ENCODE data around the gene TBCCD1. TPM values are rescaled to one million over a fixed set of nuclear protein-coding genes. Genes with fewer than 3 reads are reported as not detected.
"Not testable (repeated sequence)": the region's sequence is repeated elsewhere in the genome, so short reads cannot be mapped to it uniquely, and the experiment has no call there.

Gene TBCCD1
- total RNA-seq, 3 donors from 2014 or later: 11.0 to 13.4 (median 12.6) TPM

GRCh38 chr3:186509423-186509822 is 57.7 kb downstream of the TBCCD1 start:
- no peaks in the 10 kb centered on the region for H3K4me1 ChIP-seq (ENCODE audit: low read depth)
- ATAC-seq (no peak), DNase-seq (no peak)
- no peaks in the 10 kb centered on the region for H3K9me3 ChIP-seq
- TF ChIP-seq CTCF (IDR thresholded peaks at IDR 0.05): no peak
- no peak overlapping the region for H3K4me3 ChIP-seq
- no peaks in the 10 kb centered on the region for H3K36me3 ChIP-seq (ENCODE audit: low read depth)
- intact Hi-C loops (cut with DNase I, micrococcal nuclease): no loop called here

- Histone ChIP-seq H3K4me1 (ENCODE audit: low read depth) (no peaks in the 10 kb centered on the region), H3K36me3 (ENCODE audit: low read depth) (no peaks in the 10 kb centered on the region), H3K9me3 (no peaks in the 10 kb centered on the region), H3K4me3 (no peak overlapping the region)
- ATAC-seq: no peak
- DNase-seq: no peak
- intact Hi-C loops (cut with DNase I, micrococcal nuclease): no loop called here
- no peak for TF ChIP-seq CTCF (IDR thresholded peaks at IDR 0.05)
Observed at GRCh38 chr3:186506857-186507256, 60.3 kb downstream of the TBCCD1 start.

GRCh38 chr3:186506191-186506739 is 60.9 kb downstream of the TBCCD1 start:
- Histone ChIP-seq H3K4me3 (no peak overlapping the region), H3K36me3 (ENCODE audit: low read depth) (no peaks in the 10 kb centered on the region), H3K9me3 (no peaks in the 10 kb centered on the region), H3K4me1 (ENCODE audit: low read depth) (no peaks in the 10 kb centered on the region)
- ATAC-seq (no peak), DNase-seq (no peak)
- no peak for TF ChIP-seq CTCF (IDR thresholded peaks at IDR 0.05)
- intact Hi-C loops (cut with DNase I, micrococcal nuclease): no loop called here

DNA sequence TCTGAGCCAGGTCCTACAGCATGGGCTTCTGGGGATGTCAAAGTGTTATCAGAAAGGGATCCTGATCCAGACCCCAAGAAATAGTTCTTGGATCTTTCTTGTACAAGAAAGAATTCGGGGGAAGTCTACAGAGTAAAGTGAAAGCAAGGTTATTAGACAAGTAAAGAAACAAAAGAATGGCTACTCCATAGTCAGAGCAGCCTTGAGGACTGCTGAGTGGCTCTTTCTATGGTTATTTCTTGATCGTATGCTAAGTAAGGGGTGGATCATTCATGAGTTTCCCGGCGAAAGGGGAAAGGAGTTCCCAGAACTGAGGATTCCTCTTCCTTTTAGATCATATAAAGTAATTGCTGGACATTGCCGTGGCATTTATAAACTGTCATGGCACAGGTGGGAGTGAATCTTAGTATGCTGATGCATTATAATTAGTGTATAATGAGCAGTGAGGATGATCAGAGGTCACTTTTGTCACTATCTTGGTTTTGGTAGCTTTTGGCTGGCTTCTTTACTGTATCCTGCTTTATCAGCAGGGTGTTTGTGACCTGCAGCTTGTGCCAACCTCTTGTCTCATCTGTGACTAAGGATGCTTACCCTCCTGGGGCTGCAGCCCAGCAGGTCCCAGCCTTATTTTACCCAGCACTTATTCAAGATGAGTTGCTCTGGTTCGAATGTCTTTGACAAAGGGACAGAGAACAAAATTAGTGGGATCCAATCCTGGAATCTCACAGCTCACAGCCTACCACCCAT is 64.0 kb downstream of the TBCCD1 start:
- H3K4me1 ChIP-seq (ENCODE audit: low read depth): no peaks in the 10 kb centered on the region
- ATAC-seq (no peak), DNase-seq (no peak)
- no peaks in the 10 kb centered on the region for H3K9me3 ChIP-seq
- H3K36me3 ChIP-seq (ENCODE audit: low read depth): no peaks in the 10 kb centered on the region
- intact Hi-C loops (cut with DNase I, micrococcal nuclease): no loop called here
- H3K4me3 ChIP-seq: no peak overlapping the region
- no peak for TF ChIP-seq CTCF (IDR thresholded peaks at IDR 0.05)

DNA sequence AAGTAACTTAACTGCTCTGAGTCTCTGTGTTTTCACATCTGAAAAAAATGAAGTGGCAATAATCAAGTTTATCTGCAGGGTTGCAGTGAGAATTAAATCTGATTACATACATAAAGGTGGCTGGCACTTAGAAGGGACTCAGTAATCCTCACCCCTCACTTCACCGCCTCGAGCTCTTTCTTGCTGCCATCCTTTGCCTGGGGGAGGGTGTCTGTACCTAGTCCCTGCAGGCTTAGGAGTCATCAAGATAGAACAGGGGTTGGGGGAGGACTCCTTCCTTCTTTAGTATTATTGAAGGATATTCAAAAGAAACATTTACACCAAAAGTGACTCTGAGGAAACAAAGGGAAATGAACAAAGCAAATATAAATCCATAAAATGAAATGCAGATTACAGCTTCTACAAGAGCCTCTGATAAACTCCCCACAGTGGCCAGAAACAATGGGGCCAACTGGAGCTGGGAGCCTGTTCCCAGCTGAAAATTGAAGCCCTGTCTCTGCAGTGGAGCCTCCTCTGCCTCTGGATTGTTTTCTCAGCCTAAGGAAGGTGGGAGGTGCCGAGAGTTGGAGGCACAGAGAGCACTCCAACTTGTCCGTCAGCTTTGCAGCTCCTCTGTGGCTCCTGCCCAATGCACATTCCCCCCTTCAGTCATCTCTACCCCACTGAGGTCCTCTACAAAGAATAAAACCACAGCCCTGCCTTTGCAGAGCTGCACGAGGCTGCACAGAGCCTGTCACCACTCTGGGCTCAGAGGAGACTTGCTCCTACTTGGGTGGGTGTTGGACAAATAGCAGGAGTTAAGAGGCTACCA is 64.8 kb downstream of the TBCCD1 start:
- Histone ChIP-seq H3K9me3 (no peaks in the 10 kb centered on the region), H3K36me3 (ENCODE audit: low read depth) (no peaks in the 10 kb centered on the region), H3K4me1 (ENCODE audit: low read depth) (no peaks in the 10 kb centered on the region), H3K4me3 (no peak overlapping the region)
- ATAC-seq: peak; percentile 25
- no peak for DNase-seq
- TF ChIP-seq CTCF (IDR thresholded peaks at IDR 0.05): no peak
- intact Hi-C loops (cut with DNase I, micrococcal nuclease): no loop called here

DNA sequence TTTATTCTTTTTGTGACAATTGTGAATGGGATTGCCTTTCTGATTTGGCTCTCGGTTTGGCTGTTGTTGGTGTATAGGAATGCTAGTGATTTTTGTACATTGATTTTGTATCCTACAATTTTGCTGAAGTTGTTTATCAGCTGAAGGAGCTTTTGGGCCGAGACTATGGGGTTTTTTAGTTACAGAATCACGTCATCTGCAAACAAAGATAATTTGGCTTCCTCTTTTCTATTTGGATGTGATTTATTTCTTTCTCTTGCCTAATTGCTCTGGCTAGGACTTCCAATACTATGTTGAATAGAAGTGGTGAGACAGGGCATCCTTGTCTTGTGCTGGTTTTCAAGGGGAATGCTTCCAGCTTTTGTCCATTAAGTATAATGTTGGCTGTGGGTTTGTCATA is 67.2 kb downstream of the TBCCD1 start:
- H3K9me3 ChIP-seq; ATAC-seq; H3K36me3 ChIP-seq (ENCODE audit: low read depth); H3K4me1 ChIP-seq (ENCODE audit: low read depth); intact Hi-C loops (cut with DNase I, micrococcal nuclease); DNase-seq; H3K4me3 ChIP-seq: not testable (repeated sequence)

DNA sequence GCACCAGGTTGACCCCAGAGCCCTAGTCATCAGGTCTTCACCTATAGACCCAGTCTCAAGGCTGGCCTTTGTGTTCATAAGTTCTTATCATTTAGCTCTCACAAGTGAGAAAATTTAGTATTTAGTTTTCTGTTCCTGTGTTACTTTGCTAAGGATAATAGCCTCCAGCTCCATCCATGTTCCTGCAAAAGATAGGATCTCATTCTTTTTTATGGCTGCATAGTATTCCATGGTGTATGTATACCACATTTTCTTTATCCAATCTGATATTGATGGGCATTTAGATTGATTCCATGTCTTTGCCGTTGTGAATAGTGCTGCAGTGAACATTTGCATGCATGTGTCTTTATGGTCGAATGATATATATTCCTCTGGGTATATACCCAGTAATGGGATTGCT is 69.1 kb downstream of the TBCCD1 start:
- intact Hi-C loops (cut with DNase I, micrococcal nuclease); ATAC-seq: not testable (repeated sequence)

More for the DNA sequence above, 69.1 kb downstream of the TBCCD1 start:
- H3K36me3 ChIP-seq (ENCODE audit: low read depth); H3K9me3 ChIP-seq; H3K4me1 ChIP-seq (ENCODE audit: low read depth); H3K4me3 ChIP-seq; DNase-seq: not testable (repeated sequence)

Data from mucosa of descending colon (tissue), 3 donors.